Thymus (tissue), 11 donors: ENCODE data around the gene BSN. TPM values are rescaled to one million over a fixed set of nuclear protein-coding genes. Genes with fewer than 3 reads are reported as not detected.

ENCODE experiments used
- DNase-seq, 9 donors: peaks; one replicate each; pipeline ENCODE4 v3.0.0-alpha.2; 2013; ENCODE audit warnings: low spot score in 9 of 9, low read depth in 6 of 9, missing footprints in 1 of 9
- H3K27ac ChIP-seq, 2 donors: one replicate each; pipeline ENCODE4 v1.5.1; 2013; ENCODE audit warnings: control low read depth in 1 of 2, low read depth in 1 of 2, low read length in 1 of 2, mild to moderate bottlenecking in 1 of 2, moderate library complexity in 1 of 2
- H3K27me3 ChIP-seq, 2 donors: one replicate each; pipeline ENCODE4 v1.5.1; 2013; ENCODE audit warnings: low read length in 1 of 2; ENCODE audit not compliant: control insufficient read depth in 2 of 2, insufficient read depth in 1 of 2
- H3K36me3 ChIP-seq, 2 donors: one replicate each; pipeline ENCODE4 v1.5.1; 2013; ENCODE audit warnings: low read length in 1 of 2, mild to moderate bottlenecking in 1 of 2, moderate library complexity in 1 of 2; ENCODE audit not compliant: control insufficient read depth in 2 of 2, insufficient read depth in 2 of 2
- H3K4me1 ChIP-seq, 2 donors: one replicate each; pipeline ENCODE4 v1.5.1; 2013; ENCODE audit warnings: low read length in 2 of 2; ENCODE audit not compliant: control insufficient read depth in 2 of 2, insufficient read depth in 2 of 2
- H3K4me3 ChIP-seq, 2 donors: one replicate each; pipeline ENCODE4 v1.5.1; 2013; ENCODE audit warnings: low read length in 2 of 2, control low read depth in 1 of 2, mild to moderate bottlenecking in 1 of 2
- H3K9me3 ChIP-seq, 2 donors: one replicate each; pipeline ENCODE4 v1.5.1; 2013; ENCODE audit warnings: low read length in 1 of 2, mild to moderate bottlenecking in 1 of 2; ENCODE audit not compliant: control insufficient read depth in 2 of 2, insufficient read depth in 1 of 2
- WGBS: extraction: QIAGEN DNeasy Blood & Tissue Kit; methylation state at CpG from one replicate; pipeline ENCODE4 v1.1.7; 2013; 5-methylcytosine and 5-hydroxymethylcytosine counted together
- polyA plus RNA-seq: library from polyadenylated mRNA; stranded (reverse); fragments of 200-250 nt; gene quantifications from one replicate; pipeline ENCODE4 v1.2.3, GENCODE V29; 2013
- total RNA-seq: library from RNA; stranded (reverse); fragments of 120-200 nt; gene quantifications from one replicate; pipeline ENCODE4 v1.2.4, GENCODE V29; 2013
- donor health status: healthy.

The BSN gene
- total and polyA plus RNA-seq, 2 donors = 0.09 TPM

- Histone ChIP-seq H3K27ac (no peak overlapping the region), H3K9me3 (no peaks in the 10 kb centered on the region), H3K4me3 (no peak overlapping the region), H3K4me1 (no peaks in the 10 kb centered on the region), H3K36me3 (no peaks in the 10 kb centered on the region), H3K27me3 (no peaks in the 10 kb centered on the region)
- 89% methylated on average over 7 of the region's 7 CpGs for WGBS
- no peak for DNase-seq
Measured at GRCh38 chr3:49641292-49641691, 87.0 kb downstream of the BSN start.

GRCh38 chr3:49641921-49642707 is 87.8 kb downstream of the BSN start:
- H3K27me3 ChIP-seq = no peaks in the 10 kb centered on the region
- H3K36me3 ChIP-seq = no peaks in the 10 kb centered on the region
- no peak for DNase-seq
- WGBS = 97% methylated on average over 14 of the region's 14 CpGs
- H3K4me1 ChIP-seq = no peaks in the 10 kb centered on the region
- H3K27ac ChIP-seq = no peak overlapping the region
- H3K9me3 ChIP-seq = no peaks in the 10 kb centered on the region
- H3K4me3 ChIP-seq = no peak overlapping the region

GRCh38 chr3:49642708-49643145 is 88.5 kb downstream of the BSN start:
- Histone ChIP-seq H3K9me3 (no peaks in the 10 kb centered on the region), H3K4me3 (no peak overlapping the region), H3K36me3 (no peaks in the 10 kb centered on the region), H3K4me1 (no peaks in the 10 kb centered on the region), H3K27me3 (no peaks in the 10 kb centered on the region), H3K27ac (no peak overlapping the region)
- DNase-seq = no peak
- 93% methylated on average over 9 of the region's 9 CpGs for WGBS

GRCh38 chr3:49644684-49645083 is 90.4 kb downstream of the BSN start:
- Histone ChIP-seq H3K9me3 (no peaks in the 10 kb centered on the region), H3K27ac (no peak overlapping the region), H3K4me3 (no peak overlapping the region), H3K27me3 (no peaks in the 10 kb centered on the region), H3K4me1 (no peaks in the 10 kb centered on the region), H3K36me3 (no peaks in the 10 kb centered on the region)
- DNase-seq = no peak
- 89% methylated on average over 8 of the region's 8 CpGs for WGBS

GRCh38 chr3:49646236-49646635 is 92.0 kb downstream of the BSN start:
- Histone ChIP-seq H3K36me3 (no peaks in the 10 kb centered on the region), H3K4me1 (no peaks in the 10 kb centered on the region), H3K4me3 (no peak overlapping the region), H3K9me3 (no peaks in the 10 kb centered on the region), H3K27me3 (no peaks in the 10 kb centered on the region), H3K27ac (no peak overlapping the region)
- no peak for DNase-seq
- WGBS = 98% methylated on average over 3 of the region's 3 CpGs

GRCh38 chr3:49647741-49648140 is 93.5 kb downstream of the BSN start:
- Histone ChIP-seq H3K36me3 (no peaks in the 10 kb centered on the region), H3K9me3 (no peaks in the 10 kb centered on the region), H3K4me3 (no peak overlapping the region), H3K27ac (no peak overlapping the region), H3K4me1 (no peaks in the 10 kb centered on the region), H3K27me3 (no peaks in the 10 kb centered on the region)
- 81% methylated on average over 2 of the region's 2 CpGs for WGBS
- DNase-seq = no peak

GRCh38 chr3:49648354-49649019 is 94.2 kb downstream of the BSN start:
- Histone ChIP-seq H3K4me1 (no peaks in the 10 kb centered on the region), H3K27ac (no peak overlapping the region), H3K4me3 (no peak overlapping the region), H3K27me3 (no peaks in the 10 kb centered on the region), H3K36me3 (no peaks in the 10 kb centered on the region), H3K9me3 (no peaks in the 10 kb centered on the region)
- no peak for DNase-seq
- 95% methylated on average over 3 of the region's 3 CpGs for WGBS

GRCh38 chr3:49649576-49649975 is 95.3 kb downstream of the BSN start:
- WGBS = 98% methylated on average over 1 of the region's 1 CpG
- no peaks in the 10 kb centered on the region for H3K36me3 ChIP-seq

GRCh38 chr3:49650177-49650576 is 95.9 kb downstream of the BSN start:
- DNase-seq = no peak
- H3K27me3 ChIP-seq = no peaks in the 10 kb centered on the region
- no peak overlapping the region for H3K27ac ChIP-seq
- no peaks in the 10 kb centered on the region for H3K4me1 ChIP-seq
- H3K4me3 ChIP-seq = no peak overlapping the region
- 66% methylated on average over 1 of the region's 1 CpG for WGBS
- H3K36me3 ChIP-seq = no peaks in the 10 kb centered on the region
- no peaks in the 10 kb centered on the region for H3K9me3 ChIP-seq

More at GRCh38 chr3:49649576-49649975, 95.3 kb downstream of the BSN start:
- no peaks in the 10 kb centered on the region for H3K27me3 ChIP-seq
- H3K4me1 ChIP-seq = no peaks in the 10 kb centered on the region
- H3K9me3 ChIP-seq = no peaks in the 10 kb centered on the region
- DNase-seq = no peak
- no peak overlapping the region for H3K4me3 ChIP-seq
- H3K27ac ChIP-seq = no peak overlapping the region
